ENCODE data around the gene CDK5R1.
"Not testable (repeated sequence)": the region's sequence is repeated elsewhere in the genome, so short reads cannot be mapped to it uniquely, and the experiment has no call there.

The CDK5R1 gene

DNA sequence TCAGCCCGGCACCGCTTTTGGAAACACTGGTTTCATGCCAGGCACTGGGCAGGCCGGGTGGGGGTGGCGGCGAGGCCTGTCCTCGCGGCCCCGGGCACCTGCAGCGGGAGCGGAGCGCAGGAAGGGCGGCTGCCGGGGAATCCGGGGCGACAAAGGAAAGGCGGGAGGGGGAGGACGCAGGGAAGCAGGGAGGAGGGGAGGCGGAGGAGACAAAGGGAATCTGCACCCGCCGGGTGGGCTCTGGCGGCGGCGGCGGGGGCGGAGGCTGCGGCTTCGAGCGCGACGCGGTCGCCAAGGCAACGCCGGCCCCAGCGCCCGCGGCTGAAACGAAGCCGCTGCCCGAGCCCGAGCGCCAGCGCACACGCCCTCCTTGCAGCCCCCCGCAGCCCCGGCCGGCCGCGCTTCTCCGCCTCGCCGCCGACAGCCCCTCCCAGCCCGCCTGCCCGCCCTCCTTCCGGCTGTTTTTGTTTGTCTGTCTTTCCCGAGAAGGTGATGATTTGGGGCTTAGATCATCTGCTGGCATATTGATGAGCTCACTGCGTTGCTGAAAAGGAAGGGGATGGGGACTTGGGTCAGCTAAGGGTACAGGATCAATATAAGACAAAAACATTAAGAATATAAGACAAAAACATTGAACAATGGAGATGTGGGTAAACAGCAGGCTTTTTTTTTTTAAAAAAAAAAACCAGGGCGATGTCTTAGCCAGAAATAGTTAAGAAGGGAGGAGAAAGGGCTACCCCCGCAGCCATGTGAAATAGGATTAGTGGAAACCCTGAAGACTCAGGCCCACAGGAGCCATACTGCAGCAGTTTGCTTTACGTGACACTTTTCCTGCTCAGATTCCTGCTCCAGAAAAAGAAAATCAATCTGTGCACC, 32.7 kb downstream of the CDK5R1 start:
- no peak for DNase-seq

DNA sequence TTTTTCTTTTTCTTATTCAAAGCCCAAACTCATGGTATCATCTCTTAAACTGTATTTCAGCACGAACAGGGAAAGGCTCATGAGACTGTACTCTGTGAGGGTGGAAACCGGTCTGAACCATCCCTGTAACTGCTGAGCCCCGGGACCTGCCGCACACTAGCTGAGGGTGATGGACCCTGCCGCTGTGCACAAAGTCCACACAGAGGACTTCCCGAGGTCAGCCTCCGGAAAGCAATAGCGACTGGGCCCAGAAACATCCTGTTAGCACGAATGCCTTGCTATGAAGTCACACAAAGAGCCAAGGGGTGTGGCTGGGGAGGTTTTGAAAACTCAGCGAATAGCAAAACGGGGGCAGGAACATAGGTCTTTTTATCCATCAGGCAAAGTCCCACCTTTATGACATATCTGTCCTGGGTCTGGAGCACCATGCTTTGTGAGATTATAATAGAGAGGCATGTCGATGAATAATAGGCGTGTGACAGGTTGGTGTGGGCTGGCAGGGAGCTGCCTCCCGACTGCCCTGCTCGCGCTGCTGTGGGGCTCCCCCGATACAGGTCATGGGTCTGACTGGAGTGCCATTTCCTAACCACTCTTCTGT, 33.4 kb downstream of the CDK5R1 start:
- DNase-seq: no peak

DNA sequence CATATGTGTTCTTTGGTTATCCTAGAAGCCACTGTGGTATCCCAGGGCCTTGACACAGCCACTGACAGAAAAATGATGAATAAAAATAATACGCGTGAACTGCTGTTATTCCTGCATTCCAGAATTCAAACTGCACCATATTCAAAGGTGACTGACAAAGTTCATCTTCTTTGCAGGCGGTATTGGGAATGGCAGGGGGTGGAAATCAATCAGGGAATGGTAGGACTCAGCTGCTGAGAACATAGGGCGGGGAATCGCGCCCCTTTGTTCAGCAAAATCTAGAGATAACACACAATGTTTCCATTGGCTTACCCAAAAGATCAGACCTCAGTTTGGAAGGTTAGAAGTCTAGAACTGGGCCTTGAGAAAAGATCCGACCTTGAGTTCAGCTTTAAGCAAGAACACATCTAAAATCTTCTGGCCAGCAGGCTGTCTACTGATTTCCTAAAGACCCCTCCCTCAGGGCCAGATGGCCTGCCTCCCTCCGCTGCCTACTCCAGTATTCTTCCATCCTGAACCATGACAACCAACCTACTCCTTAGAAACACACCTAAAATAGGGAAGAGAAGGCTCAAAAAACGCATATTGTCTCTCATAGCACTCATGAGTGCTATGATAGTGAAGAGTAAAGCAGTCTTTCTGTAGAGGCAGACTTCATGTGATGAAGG, 34.1 kb downstream of the CDK5R1 start:
- no peak for DNase-seq

DNA sequence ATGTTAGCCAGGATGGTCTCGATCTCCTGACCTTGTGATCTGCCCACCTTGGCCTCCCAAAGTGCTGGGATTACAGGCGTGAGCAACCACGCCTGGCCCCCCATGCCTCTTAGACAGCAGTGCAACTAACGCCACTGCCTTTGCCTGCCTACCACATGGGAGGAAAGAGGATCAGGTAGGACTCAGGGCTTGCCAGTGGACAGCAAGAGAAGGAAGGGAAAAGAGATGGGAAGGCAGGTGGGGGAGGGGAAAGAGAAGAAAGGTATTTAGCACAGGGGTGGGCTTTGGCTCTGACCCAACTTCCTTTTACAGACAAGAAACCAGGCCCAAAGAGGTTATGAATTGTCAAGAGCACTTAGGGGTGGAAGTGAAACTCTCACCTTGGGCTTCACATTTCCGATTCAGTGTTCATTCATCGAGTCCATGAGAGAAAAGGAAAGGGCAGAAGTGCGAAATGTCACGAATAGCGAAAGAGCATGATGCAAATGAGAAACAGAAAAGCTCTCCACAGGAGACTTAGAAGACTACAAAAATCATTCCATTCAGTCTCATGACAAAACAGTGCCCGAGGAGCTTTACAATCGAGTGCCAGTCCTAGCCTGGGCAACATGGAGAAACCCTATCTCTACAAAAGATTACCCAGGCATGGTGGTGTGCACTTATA, 36.4 kb downstream of the CDK5R1 start:
- no peak for DNase-seq

DNA sequence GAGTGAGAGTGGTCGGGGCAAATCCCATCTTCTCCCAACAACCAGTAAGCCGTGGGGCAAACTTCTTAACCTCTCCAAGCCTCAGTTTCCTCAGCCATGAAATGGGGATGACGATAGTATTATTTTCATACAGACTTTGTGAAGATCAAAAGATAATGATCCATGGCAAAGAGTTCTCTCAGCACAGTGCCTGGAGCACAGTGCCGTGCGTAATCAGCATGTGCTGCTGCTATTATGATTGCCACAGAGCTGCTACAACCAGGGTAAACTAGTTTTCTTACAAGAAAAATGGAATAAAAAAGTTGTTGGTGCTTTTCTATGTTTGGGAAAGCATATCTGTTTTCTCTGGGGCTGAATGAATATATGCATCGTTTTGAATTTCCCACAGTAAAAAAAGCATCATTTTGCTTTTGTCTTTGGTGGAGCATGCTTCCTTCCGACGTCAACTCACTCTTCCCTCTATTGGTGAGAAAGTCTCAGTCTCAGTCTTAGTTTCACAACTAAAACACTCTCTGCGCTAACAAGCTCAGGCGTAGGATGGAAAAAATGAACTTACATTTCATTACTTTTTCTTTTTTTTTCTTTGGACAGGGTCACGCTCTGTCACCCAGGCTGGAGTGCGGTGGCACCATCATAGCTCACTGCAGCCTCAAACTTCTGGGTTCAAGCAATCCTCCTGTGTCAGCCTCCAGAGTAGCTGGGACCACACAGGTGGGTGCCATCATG, 37.2 kb downstream of the CDK5R1 start:
- DNase-seq: no peak

DNA sequence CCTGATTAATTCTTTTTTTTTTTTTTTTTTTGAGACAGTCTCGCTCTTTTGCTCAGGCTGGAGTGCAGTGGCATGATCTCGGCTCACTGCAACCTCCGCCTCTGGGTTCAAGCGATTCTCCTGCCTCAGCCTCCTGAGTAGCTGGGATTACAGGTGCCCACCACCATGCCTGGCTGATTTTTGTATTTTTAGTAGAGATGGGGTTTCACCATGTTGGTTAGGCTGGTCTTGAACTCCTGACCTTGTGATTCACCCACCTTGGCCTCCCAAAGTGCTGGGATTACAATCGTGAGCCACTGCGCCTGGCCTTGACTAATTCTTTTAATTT, 37.7 kb downstream of the CDK5R1 start:
- DNase-seq: not testable (repeated sequence)

DNA sequence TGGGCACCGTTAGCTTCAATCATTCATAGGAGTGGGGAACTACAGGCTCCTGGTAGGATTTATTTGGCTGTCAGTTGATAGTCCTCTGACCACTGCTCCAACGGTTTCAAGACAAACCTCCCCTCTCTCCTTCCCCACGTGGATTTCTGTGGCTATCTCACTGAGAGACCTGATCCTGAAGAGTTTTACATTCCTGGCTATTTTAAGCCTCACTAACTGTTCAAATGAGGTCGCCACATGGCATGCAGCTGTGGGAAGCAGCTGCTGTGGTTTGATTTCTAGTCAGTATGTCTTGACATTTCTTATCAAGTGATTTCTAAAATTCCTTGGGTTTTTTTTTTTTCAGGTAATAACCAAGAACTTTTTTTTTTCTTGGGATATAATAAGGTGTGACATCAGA, 38.3 kb downstream of the CDK5R1 start:
- no peak for DNase-seq

DNA sequence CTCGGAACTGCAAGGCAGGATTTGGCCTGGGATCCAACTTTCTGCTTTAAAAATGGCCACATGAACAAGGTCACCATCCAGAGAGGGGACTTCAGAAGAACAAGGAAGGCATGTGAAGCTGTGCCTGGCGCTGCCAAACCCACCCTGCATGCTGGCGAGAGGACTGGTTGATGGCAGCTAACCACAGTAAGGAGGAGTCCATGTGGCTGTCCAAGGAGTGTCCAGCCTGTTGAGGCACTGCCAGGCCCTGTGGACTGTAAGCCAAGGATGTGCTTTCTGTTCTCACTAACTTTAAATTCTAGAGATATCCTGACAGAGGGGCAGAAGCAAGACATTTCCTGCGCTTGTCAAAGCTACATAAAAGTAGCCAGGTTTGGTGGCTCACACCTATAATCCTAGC, 40.4 kb downstream of the CDK5R1 start:
- DNase-seq: no peak

DNA sequence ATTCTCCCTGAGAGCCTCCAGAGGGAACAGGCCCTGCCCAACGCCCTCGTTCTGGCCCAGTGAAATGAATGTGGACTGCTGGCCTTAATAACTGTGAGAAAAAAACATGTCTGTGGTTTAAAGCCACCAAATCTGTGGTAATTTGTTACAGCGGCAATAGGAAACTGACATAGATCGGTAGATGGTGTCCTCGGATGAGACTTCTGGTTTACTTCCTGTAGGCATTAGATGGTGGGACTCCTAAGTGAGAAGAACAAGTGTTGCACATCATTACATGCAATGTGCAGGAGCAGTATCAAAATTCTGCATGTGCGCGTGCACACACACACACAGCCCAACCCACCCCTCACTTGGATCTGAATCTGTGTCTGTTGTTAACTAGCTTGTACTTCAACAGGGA, 42.0 kb downstream of the CDK5R1 start:
- DNase-seq: no peak

DNA sequence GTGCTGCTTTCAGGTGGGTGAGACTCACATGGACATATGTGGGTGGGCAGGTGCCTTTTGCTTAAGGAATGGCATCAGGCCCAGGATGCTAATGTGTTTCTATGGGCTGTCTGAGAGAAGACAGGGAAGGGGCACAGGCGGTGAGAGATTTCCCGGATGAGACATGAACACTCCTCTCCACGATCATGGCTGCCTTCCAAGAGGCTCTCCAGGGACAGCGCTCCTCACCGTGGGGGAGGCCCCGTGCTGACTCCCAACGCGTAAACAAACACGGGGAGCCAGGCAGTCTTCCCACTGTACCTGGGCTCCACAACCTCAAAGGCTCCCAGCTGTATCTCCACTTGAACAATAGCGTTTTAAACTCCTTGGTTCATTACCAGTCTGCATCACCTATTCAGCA, 42.8 kb downstream of the CDK5R1 start:
- DNase-seq: no peak

DNA sequence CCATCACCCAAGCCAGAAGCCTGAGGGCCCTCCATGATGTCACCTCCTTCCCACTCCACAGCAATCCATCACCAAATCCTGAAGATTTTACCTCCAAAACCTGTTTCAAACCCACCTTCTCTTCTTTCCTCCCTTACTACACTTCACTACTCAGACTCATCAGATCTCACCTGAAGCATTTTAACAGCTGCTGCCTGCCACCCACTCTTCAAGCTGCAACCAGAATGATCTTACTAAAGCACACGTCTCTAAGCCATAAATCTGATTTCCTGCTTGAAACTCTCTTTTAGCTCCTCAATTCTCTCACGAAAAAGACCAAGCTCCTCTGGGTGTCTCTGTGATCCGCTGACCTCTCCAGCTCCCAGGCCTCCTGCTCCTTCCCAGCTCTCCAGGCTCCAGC, 46.5 kb downstream of the CDK5R1 start:
- no peak for DNase-seq

DNA sequence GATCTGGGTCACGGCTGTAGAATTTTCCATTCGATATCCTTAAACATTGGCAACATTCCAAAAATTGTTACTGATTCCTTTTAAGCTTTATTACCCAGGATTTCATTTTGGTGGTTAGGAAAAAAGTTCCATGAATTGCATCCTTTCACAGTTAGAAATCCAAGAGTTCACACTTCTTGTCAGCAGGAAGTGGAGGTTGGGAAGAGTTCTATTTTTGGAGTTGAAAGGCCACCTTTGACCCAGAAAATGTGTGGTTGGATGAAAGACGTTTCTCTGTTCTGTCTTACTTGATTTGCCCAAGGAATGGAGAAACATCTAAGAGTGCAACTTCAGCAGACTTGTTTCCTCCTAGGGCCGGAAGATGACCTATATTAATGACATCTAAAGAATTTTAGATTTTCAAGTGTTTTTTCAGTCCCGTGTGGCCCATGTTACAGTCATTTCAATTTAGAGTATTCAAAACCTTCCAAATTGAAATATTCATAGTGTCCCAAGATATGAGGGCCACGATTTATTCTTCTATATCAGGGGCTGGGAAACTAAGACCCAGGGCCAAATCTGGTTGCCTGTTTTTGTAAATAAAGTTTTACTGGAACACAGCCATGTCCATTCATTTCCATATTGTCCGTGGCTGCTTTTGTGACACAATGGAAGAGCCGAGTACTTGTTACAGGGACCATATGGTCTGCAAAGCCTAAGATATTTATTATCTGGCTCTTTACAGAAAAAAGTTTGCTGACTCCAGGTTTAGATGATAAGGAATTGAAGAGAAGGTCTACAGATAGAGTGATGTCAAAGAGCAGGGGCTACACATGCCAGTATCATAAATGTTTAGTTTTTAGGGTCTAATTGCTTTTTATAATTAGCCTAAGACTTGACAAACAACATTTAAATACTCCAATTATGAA, 50.2 kb downstream of the CDK5R1 start:
- no peak for DNase-seq

Data from SIG-M5 (cell line).